Mesenchymal stem cell (in vitro differentiated cells and primary cell): ENCODE measurements around the gene GOLGA6C. TPM values are rescaled to one million over a fixed set of nuclear protein-coding genes. Genes with fewer than 3 reads are reported as not detected.
"Not testable (repeated sequence)": the region's sequence is repeated elsewhere in the genome, so short reads cannot be mapped to it uniquely, and the experiment has no call there.

Experiments used
- DNase-seq: peaks from one replicate; pipeline ENCODE4 v3.0.0-alpha.2; 2013
- H2AFZ ChIP-seq: one replicate; pipeline ENCODE4 v1.6.1; 2013; ENCODE audit warnings: low read depth, mild to moderate bottlenecking, control low read depth, inconsistent platforms, low read length, moderate library complexity
- H2AK5ac ChIP-seq: 2 replicates; pipeline ENCODE4 v1.6.1; 2013; ENCODE audit warnings: low read length, moderate library complexity, mild to moderate bottlenecking, inconsistent platforms; ENCODE audit not compliant: severe bottlenecking
- H2BK120ac ChIP-seq: one replicate; pipeline ENCODE4 v1.6.1; 2013; ENCODE audit warnings: low read depth, mild to moderate bottlenecking, inconsistent platforms, low read length, moderate library complexity
- H2BK12ac ChIP-seq, 2 experiments: one replicate each; pipeline ENCODE4 v1.6.1; 2013; ENCODE audit warnings: inconsistent platforms in 2 of 2, low read length in 2 of 2, mild to moderate bottlenecking in 2 of 2, moderate library complexity in 2 of 2, control low read depth in 1 of 2
- H2BK15ac ChIP-seq: one replicate; pipeline ENCODE4 v1.6.1; 2013; ENCODE audit warnings: mild to moderate bottlenecking, low read depth, inconsistent platforms; ENCODE audit not compliant: poor library complexity, severe bottlenecking
- H2BK5ac ChIP-seq: 2 replicates; pipeline ENCODE4 v1.6.1; 2013; ENCODE audit warnings: low read depth, mild to moderate bottlenecking, low read length, control low read depth, inconsistent platforms; ENCODE audit not compliant: poor library complexity, severe bottlenecking
- H3K14ac ChIP-seq, 2 experiments: one replicate each; pipeline ENCODE4 v1.6.1; 2013; ENCODE audit warnings: inconsistent platforms in 2 of 2, low read length in 2 of 2, control low read depth in 1 of 2, mild to moderate bottlenecking in 1 of 2, moderate library complexity in 1 of 2
- H3K18ac ChIP-seq, 2 experiments: one replicate each; pipeline ENCODE4 v1.6.1; 2013; ENCODE audit warnings: inconsistent platforms in 2 of 2, low read length in 2 of 2, control low read depth in 1 of 2, low read depth in 1 of 2, mild to moderate bottlenecking in 1 of 2
- H3K23ac ChIP-seq, 2 experiments: one replicate each; pipeline ENCODE4 v1.6.1; 2013; ENCODE audit warnings: inconsistent platforms in 2 of 2, low read length in 2 of 2, mild to moderate bottlenecking in 2 of 2, moderate library complexity in 2 of 2, control low read depth in 1 of 2
- H3K27ac ChIP-seq: 2 replicates; pipeline ENCODE4 v1.5.1; 2013; ENCODE audit warnings: mild to moderate bottlenecking, moderate library complexity, low read length, control low read depth, inconsistent platforms; ENCODE audit not compliant: poor library complexity, severe bottlenecking
- H3K27me3 ChIP-seq, 2 experiments: 2 replicates each; pipeline versions ENCODE4 v1.6.1 to v1.7.0; 2013; ENCODE audit warnings: low read length in 2 of 2, mild to moderate bottlenecking in 2 of 2, moderate library complexity in 2 of 2, control low read depth in 1 of 2, inconsistent platforms in 1 of 2; ENCODE audit not compliant: control insufficient read depth in 1 of 2, insufficient read depth in 1 of 2
- H3K36me3 ChIP-seq, 2 experiments: 2 replicates each; pipeline versions ENCODE4 v1.6.1 to v1.7.0; 2013; ENCODE audit warnings: low read length in 2 of 2, control low read depth in 1 of 2, inconsistent platforms in 1 of 2, low read depth in 1 of 2, mild to moderate bottlenecking in 1 of 2; ENCODE audit not compliant: insufficient read depth in 2 of 2, control insufficient read depth in 1 of 2
- H3K4ac ChIP-seq, 2 experiments: one replicate each; pipeline ENCODE4 v1.6.1; 2013; ENCODE audit warnings: inconsistent platforms in 2 of 2, low read length in 2 of 2, mild to moderate bottlenecking in 2 of 2, moderate library complexity in 2 of 2, control low read depth in 1 of 2, low read depth in 1 of 2
- H3K4me1 ChIP-seq: 2 replicates; pipeline ENCODE4 v1.6.1; 2013; ENCODE audit warnings: low read depth, low read length, control low read depth; ENCODE audit not compliant: control insufficient read depth, insufficient read depth
- H3K4me2 ChIP-seq: 2 replicates; pipeline ENCODE4 v1.6.1; 2013; ENCODE audit warnings: low read length, mild to moderate bottlenecking, inconsistent platforms; ENCODE audit not compliant: poor library complexity, severe bottlenecking
- H3K4me3 ChIP-seq, 2 experiments: 2 replicates each; pipeline versions ENCODE4 v1.5.1 to v1.7.0; 2013; ENCODE audit warnings: low read length in 2 of 2, mild to moderate bottlenecking in 2 of 2, control low read depth in 1 of 2, low read depth in 1 of 2; ENCODE audit not compliant: insufficient read depth in 1 of 2
- H3K79me1 ChIP-seq: replicated peaks from 2 replicates; pipeline ENCODE4 v1.6.1; 2013; ENCODE audit warnings: mild to moderate bottlenecking, control low read depth, low read length, inconsistent platforms; ENCODE audit not compliant: poor library complexity, severe bottlenecking
- H3K9ac ChIP-seq: 2 replicates; pipeline ENCODE4 v1.7.0; 2013; ENCODE audit warnings: mild to moderate bottlenecking, low read length, moderate library complexity
- H3K9me3 ChIP-seq: 2 replicates; pipeline ENCODE4 v1.7.0; 2013; ENCODE audit warnings: mild to moderate bottlenecking, low read length; ENCODE audit not compliant: control insufficient read depth
- H4K8ac ChIP-seq: one replicate; pipeline ENCODE4 v1.6.1; 2013; ENCODE audit warnings: inconsistent platforms, mild to moderate bottlenecking, low read length, moderate library complexity
- H4K91ac ChIP-seq: one replicate; pipeline ENCODE4 v1.6.1; 2013; ENCODE audit warnings: mild to moderate bottlenecking, low read length, inconsistent platforms
- WGBS: methylation state at CpG from one replicate; pipeline ENCODE4 v1.1.7; 2013; ENCODE audit warnings: mixed read lengths; 5-methylcytosine and 5-hydroxymethylcytosine counted together
- polyA plus RNA-seq, 2 experiments: library from polyadenylated mRNA; stranded (reverse); fragments of 200-250 nt; gene quantifications; one replicate each; pipeline ENCODE4 v1.2.3, GENCODE V29; 2013

The GOLGA6C gene
- polyA plus RNA-seq (2013, experiment 1 of 2) = not detected
- not detected for polyA plus RNA-seq (2013, experiment 2 of 2)

GRCh38 chr15:75258034-75258433 lies at the start of gene GOLGA6C:
Gene GOLGA6C (plus strand): TSS chr15:75258334. CDS start chr15:75258599, 265 bp downstream.
- H2BK12ac ChIP-seq, H3K4me1 ChIP-seq, H4K91ac ChIP-seq, H3K4me2 ChIP-seq, H3K23ac ChIP-seq, H2AK5ac ChIP-seq, H3K27me3 ChIP-seq, H3K79me1 ChIP-seq, H2BK5ac ChIP-seq, H2BK15ac ChIP-seq, H3K27ac ChIP-seq, H3K9ac ChIP-seq, DNase-seq, H2AFZ ChIP-seq, H4K8ac ChIP-seq, H3K14ac ChIP-seq, H2BK120ac ChIP-seq, H3K4me3 ChIP-seq, H3K18ac ChIP-seq, H3K36me3 ChIP-seq, H3K4ac ChIP-seq, H3K9me3 ChIP-seq: not testable (repeated sequence)
- WGBS = no CpG with 5 or more reads among the region's 2 CpGs

GRCh38 chr15:75208501-75209288 lies 49.4 kb upstream of the GOLGA6C start:
- Histone ChIP-seq H3K18ac (no peak overlapping the region), H2AFZ (no peak overlapping the region), H3K4ac (no peak overlapping the region), H3K36me3 (peaks cover 61 to 72% of the 10 kb centered on the region in 2 experiments), H2BK5ac (no peak overlapping the region), H3K9ac (no peak overlapping the region), H3K27ac (no peak overlapping the region), H3K27me3 (no peaks in the 10 kb centered on the region), H2AK5ac (no peak overlapping the region), H2BK12ac (no peak overlapping the region), H3K23ac (no peak overlapping the region), H2BK15ac (no peak overlapping the region), H3K79me1 (peaks cover 4% of the 10 kb centered on the region), H3K4me3 (no peak overlapping the region), H4K8ac (peak overlapping the region; percentile 7), H3K9me3 (no peaks in the 10 kb centered on the region), H3K4me1 (peaks cover 12% of the 10 kb centered on the region), H4K91ac (no peak overlapping the region), H2BK120ac (no peak overlapping the region), H3K14ac (no peak overlapping the region), H3K4me2 (no peak overlapping the region)
- no peak for DNase-seq
- WGBS = 97% methylated on average over 31 of the region's 32 CpGs

GRCh38 chr15:75209289-75209676 lies 48.9 kb upstream of the GOLGA6C start:
- Histone ChIP-seq H2BK12ac (no peak overlapping the region), H2AFZ (no peak overlapping the region), H3K14ac (no peak overlapping the region), H3K36me3 (peaks cover 61 to 72% of the 10 kb centered on the region in 2 experiments), H3K23ac (no peak overlapping the region), H2AK5ac (no peak overlapping the region), H2BK5ac (no peak overlapping the region), H4K8ac (no peak overlapping the region), H3K79me1 (peaks cover 4% of the 10 kb centered on the region), H2BK120ac (no peak overlapping the region), H2BK15ac (no peak overlapping the region), H3K9me3 (no peaks in the 10 kb centered on the region), H3K4me1 (peaks cover 12% of the 10 kb centered on the region), H3K4ac (no peak overlapping the region), H3K4me3 (no peak overlapping the region), H3K4me2 (no peak overlapping the region), H3K27me3 (no peaks in the 10 kb centered on the region), H3K18ac (no peak overlapping the region), H3K9ac (no peak overlapping the region), H4K91ac (no peak overlapping the region), H3K27ac (no peak overlapping the region)
- 94% methylated on average over 7 of the region's 8 CpGs for WGBS
- no peak for DNase-seq

DNA sequence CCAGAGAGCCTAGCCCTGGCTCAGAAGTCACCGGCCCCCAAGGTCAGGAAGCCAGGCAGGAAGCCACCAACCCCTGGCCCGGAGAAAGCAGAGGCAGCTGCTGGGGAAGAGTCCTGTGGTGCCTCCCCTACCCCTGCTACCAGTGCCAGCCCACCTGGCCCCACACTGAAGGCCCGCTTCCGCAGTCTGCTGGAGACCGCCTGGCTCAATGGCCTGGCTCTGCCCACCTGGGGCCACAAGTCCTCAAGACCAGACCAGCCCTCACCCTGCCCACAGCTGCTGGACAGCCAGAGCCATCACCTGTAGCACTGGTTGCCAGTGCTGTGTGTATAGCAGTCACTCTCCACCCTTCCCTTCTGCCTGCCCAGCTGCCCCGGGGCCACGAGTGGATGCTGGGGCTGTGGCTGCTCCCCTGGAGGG lies 47.3 kb upstream of the GOLGA6C start:
- Histone ChIP-seq H3K27ac (no peak overlapping the region), H3K18ac (no peak overlapping the region)

More for the DNA sequence above, 47.3 kb upstream of the GOLGA6C start:
- Histone ChIP-seq H3K4me2 (no peak overlapping the region), H3K4me3 (no peak overlapping the region), H3K4me1 (peaks cover 19% of the 10 kb centered on the region), H3K36me3 (peaks cover 61 to 72% of the 10 kb centered on the region in 2 experiments), H3K9me3 (no peaks in the 10 kb centered on the region), H3K4ac (no peak overlapping the region), H2BK120ac (no peak overlapping the region), H2BK15ac (no peak overlapping the region), H4K8ac (no peak overlapping the region), H3K79me1 (peaks cover 3% of the 10 kb centered on the region), H3K14ac (no peak overlapping the region), H2BK12ac (no peak overlapping the region), H2BK5ac (no peak overlapping the region), H3K9ac (no peak overlapping the region), H3K23ac (no peak overlapping the region), H4K91ac (no peak overlapping the region), H2AK5ac (no peak overlapping the region), H3K27me3 (no peaks in the 10 kb centered on the region), H2AFZ (no peak overlapping the region)
- DNase-seq = no peak
- 98% methylated on average over 7 of the region's 7 CpGs for WGBS
